ENCODE data around the gene ZKSCAN5.

ZKSCAN5 gene

GRCh38 chr7:99469381-99470065, 34.9 kb upstream of the ZKSCAN5 start:
- Histone ChIP-seq H3K4me1 (ENCODE audit: control insufficient read depth, insufficient read depth, low read length) (peaks cover 26% of the 10 kb centered on the region), H3K27ac (ENCODE audit: low read length) (no peak overlapping the region), H3K27me3 (ENCODE audit: control insufficient read depth in 1 of 2, insufficient read depth in 2 of 2, low read length in 2 of 2) (no peaks in the 10 kb centered on the region), H3K4me3 (ENCODE audit: low read length in 2 of 2) (no peak overlapping the region), H3K36me3 (ENCODE audit: control insufficient read depth in 2 of 2, insufficient read depth in 2 of 2, low read length in 2 of 2) (no peaks in the 10 kb centered on the region), H3K9me3 (ENCODE audit: control insufficient read depth in 2 of 2, low read length in 2 of 2) (no peaks in the 10 kb centered on the region), H3K9ac (ENCODE audit: low read length in 2 of 2) (no peak overlapping the region)

- H3K27ac ChIP-seq (ENCODE audit: low read length), result peak within 1 kb of the TSS; percentile 77
- H3K27me3 ChIP-seq (ENCODE audit: control insufficient read depth in 1 of 2, insufficient read depth in 2 of 2, low read length in 2 of 2), result no peaks in the 10 kb centered on the region
- H3K9ac ChIP-seq (ENCODE audit: low read length in 2 of 2), result peak within 1 kb of the TSS; percentile 71 to 75
- peaks cover 8% of the 10 kb centered on the region for H3K4me1 ChIP-seq (ENCODE audit: control insufficient read depth, insufficient read depth, low read length)
- H3K36me3 ChIP-seq (ENCODE audit: control insufficient read depth in 2 of 2, insufficient read depth in 2 of 2, low read length in 2 of 2), result peaks cover 2% of the 10 kb centered on the region in 2 donors
- H3K9me3 ChIP-seq (ENCODE audit: control insufficient read depth in 2 of 2, low read length in 2 of 2), result no peaks in the 10 kb centered on the region
- H3K4me3 ChIP-seq (ENCODE audit: low read length in 2 of 2), result peak within 1 kb of the TSS; percentile 72 to 87
Measured at GRCh38 chr7:99472561-99473314, 31.7 kb upstream of the ZKSCAN5 start, which contains the start of gene ZNF789. ZNF789 (plus strand) TSS chr7:99472890; CDS start chr7:99476457, 3,567 bp downstream.

- no peaks in the 10 kb centered on the region for H3K27me3 ChIP-seq (ENCODE audit: control insufficient read depth in 1 of 2, insufficient read depth in 2 of 2, low read length in 2 of 2)
- no peaks in the 10 kb centered on the region for H3K9me3 ChIP-seq (ENCODE audit: control insufficient read depth in 2 of 2, low read length in 2 of 2)
- H3K4me3 ChIP-seq (ENCODE audit: low read length in 2 of 2), result peak overlapping the region; percentile 60 to 87
- H3K4me1 ChIP-seq (ENCODE audit: control insufficient read depth, insufficient read depth, low read length), result peaks cover 10% of the 10 kb centered on the region
- H3K9ac ChIP-seq (ENCODE audit: low read length in 2 of 2), result peak overlapping the region; percentile 71 to 75
- peaks cover 2% of the 10 kb centered on the region in 2 donors for H3K36me3 ChIP-seq (ENCODE audit: control insufficient read depth in 2 of 2, insufficient read depth in 2 of 2, low read length in 2 of 2)
- H3K27ac ChIP-seq (ENCODE audit: low read length), result peak overlapping the region; percentile 77
Measured at GRCh38 chr7:99473315-99473596, 31.2 kb upstream of the ZKSCAN5 start.

GRCh38 chr7:99476107-99476506, 28.4 kb upstream of the ZKSCAN5 start:
- peaks cover 14% of the 10 kb centered on the region for H3K4me1 ChIP-seq (ENCODE audit: control insufficient read depth, insufficient read depth, low read length)
- H3K27ac ChIP-seq (ENCODE audit: low read length), result no peak overlapping the region

GRCh38 chr7:99478464-99479440, 25.7 kb upstream of the ZKSCAN5 start:
- Histone ChIP-seq H3K4me1 (ENCODE audit: control insufficient read depth, insufficient read depth, low read length) (peaks cover 8% of the 10 kb centered on the region), H3K4me3 (ENCODE audit: low read length in 2 of 2) (no peak overlapping the region), H3K27ac (ENCODE audit: low read length) (no peak overlapping the region), H3K27me3 (ENCODE audit: control insufficient read depth in 1 of 2, insufficient read depth in 2 of 2, low read length in 2 of 2) (no peaks in the 10 kb centered on the region), H3K9me3 (ENCODE audit: control insufficient read depth in 2 of 2, low read length in 2 of 2) (no peaks in the 10 kb centered on the region), H3K9ac (ENCODE audit: low read length in 2 of 2) (no peak overlapping the region), H3K36me3 (ENCODE audit: control insufficient read depth in 2 of 2, insufficient read depth in 2 of 2, low read length in 2 of 2) (peaks cover 2 to 11% of the 10 kb centered on the region in 2 donors)

More at GRCh38 chr7:99476107-99476506, 28.4 kb upstream of the ZKSCAN5 start:
- no peaks in the 10 kb centered on the region for H3K27me3 ChIP-seq (ENCODE audit: control insufficient read depth in 1 of 2, insufficient read depth in 2 of 2, low read length in 2 of 2)
- peaks cover 2 to 11% of the 10 kb centered on the region in 2 donors for H3K36me3 ChIP-seq (ENCODE audit: control insufficient read depth in 2 of 2, insufficient read depth in 2 of 2, low read length in 2 of 2)
- no peak overlapping the region for H3K9ac ChIP-seq (ENCODE audit: low read length in 2 of 2)
- no peaks in the 10 kb centered on the region for H3K9me3 ChIP-seq (ENCODE audit: control insufficient read depth in 2 of 2, low read length in 2 of 2)
- H3K4me3 ChIP-seq (ENCODE audit: low read length in 2 of 2), result no peak overlapping the region

GRCh38 chr7:99485094-99485493, 19.4 kb upstream of the ZKSCAN5 start:
- H3K9me3 ChIP-seq (ENCODE audit: control insufficient read depth in 2 of 2, low read length in 2 of 2), result no peaks in the 10 kb centered on the region
- no peak overlapping the region for H3K27ac ChIP-seq (ENCODE audit: low read length)
- H3K36me3 ChIP-seq (ENCODE audit: control insufficient read depth in 2 of 2, insufficient read depth in 2 of 2, low read length in 2 of 2), result peaks cover 0 to 11% of the 10 kb centered on the region in 2 donors

GRCh38 chr7:99489235-99489634, 15.2 kb upstream of the ZKSCAN5 start:
- Histone ChIP-seq H3K9ac (ENCODE audit: low read length in 2 of 2) (no peak overlapping the region), H3K4me1 (ENCODE audit: control insufficient read depth, insufficient read depth, low read length) (no peaks in the 10 kb centered on the region), H3K27me3 (ENCODE audit: control insufficient read depth in 1 of 2, insufficient read depth in 2 of 2, low read length in 2 of 2) (no peaks in the 10 kb centered on the region), H3K27ac (ENCODE audit: low read length) (no peak overlapping the region), H3K9me3 (ENCODE audit: control insufficient read depth in 2 of 2, low read length in 2 of 2) (peaks cover 7 to 15% of the 10 kb centered on the region in 2 donors), H3K36me3 (ENCODE audit: control insufficient read depth in 2 of 2, insufficient read depth in 2 of 2, low read length in 2 of 2) (peaks cover 15 to 26% of the 10 kb centered on the region in 2 donors), H3K4me3 (ENCODE audit: low read length in 2 of 2) (no peak overlapping the region)

More at GRCh38 chr7:99485094-99485493, 19.4 kb upstream of the ZKSCAN5 start:
- H3K27me3 ChIP-seq (ENCODE audit: control insufficient read depth in 1 of 2, insufficient read depth in 2 of 2, low read length in 2 of 2), result no peaks in the 10 kb centered on the region
- H3K4me3 ChIP-seq (ENCODE audit: low read length in 2 of 2), result no peak overlapping the region
- no peaks in the 10 kb centered on the region for H3K4me1 ChIP-seq (ENCODE audit: control insufficient read depth, insufficient read depth, low read length)
- no peak overlapping the region for H3K9ac ChIP-seq (ENCODE audit: low read length in 2 of 2)

- Histone ChIP-seq H3K9me3 (ENCODE audit: control insufficient read depth in 2 of 2, low read length in 2 of 2) (peaks cover 10 to 16% of the 10 kb centered on the region in 2 donors), H3K9ac (ENCODE audit: low read length in 2 of 2) (no peak overlapping the region), H3K27me3 (ENCODE audit: control insufficient read depth in 1 of 2, insufficient read depth in 2 of 2, low read length in 2 of 2) (no peaks in the 10 kb centered on the region), H3K27ac (ENCODE audit: low read length) (no peak overlapping the region), H3K4me3 (ENCODE audit: low read length in 2 of 2) (no peak overlapping the region), H3K36me3 (ENCODE audit: control insufficient read depth in 2 of 2, insufficient read depth in 2 of 2, low read length in 2 of 2) (peaks cover 16 to 25% of the 10 kb centered on the region in 2 donors), H3K4me1 (ENCODE audit: control insufficient read depth, insufficient read depth, low read length) (no peaks in the 10 kb centered on the region)
Measured at GRCh38 chr7:99490878-99491277, 13.6 kb upstream of the ZKSCAN5 start.

- peak overlapping the region in 1 of 2 donors; percentile 7 for H3K4me3 ChIP-seq (ENCODE audit: low read length in 2 of 2)
- H3K27me3 ChIP-seq (ENCODE audit: control insufficient read depth in 1 of 2, insufficient read depth in 2 of 2, low read length in 2 of 2), result no peaks in the 10 kb centered on the region
- H3K27ac ChIP-seq (ENCODE audit: low read length), result no peak overlapping the region
- H3K4me1 ChIP-seq (ENCODE audit: control insufficient read depth, insufficient read depth, low read length), result peaks cover 13% of the 10 kb centered on the region
- H3K9me3 ChIP-seq (ENCODE audit: control insufficient read depth in 2 of 2, low read length in 2 of 2), result peaks cover 10 to 16% of the 10 kb centered on the region in 2 donors
- H3K9ac ChIP-seq (ENCODE audit: low read length in 2 of 2), result no peak overlapping the region
- H3K36me3 ChIP-seq (ENCODE audit: control insufficient read depth in 2 of 2, insufficient read depth in 2 of 2, low read length in 2 of 2), result peaks cover 21 to 31% of the 10 kb centered on the region in 2 donors
Measured at GRCh38 chr7:99493823-99494222, 10.6 kb upstream of the ZKSCAN5 start.

All from stomach smooth muscle (tissue), 2 donors.